HepG2 (cell line): ENCODE measurements around the gene TGM2.

Source experiments
- DDIT3 ChIP-seq: sonication (generic); formaldehyde crosslinking; IDR thresholded peaks from 2 replicates; pipeline ENCODE4 v1.4.0; 2020; ENCODE audit warnings: mild to moderate bottlenecking, missing genetic modification reagents
- EZH2 ChIP-seq: conservative IDR thresholded peaks from 2 replicates; pipeline ENCODE4 v1.6.1; 2012; ENCODE audit warnings: mild to moderate bottlenecking, low read depth, low read length, moderate library complexity
- KAT2B ChIP-seq: fragments of 150-350 bp; IDR thresholded peaks from 2 replicates; pipeline ENCODE4 v1.6.1; 2014; ENCODE audit warnings: low read depth, low read length, borderline replicate concordance
- KAT7 ChIP-seq: IDR thresholded peaks from 2 replicates; pipeline ENCODE4 v1.6.1; 2018; ENCODE audit warnings: borderline replicate concordance, missing compliant biosample characterization
- MLXIP ChIP-seq: sonication (generic); formaldehyde crosslinking; IDR thresholded peaks from 2 replicates; pipeline ENCODE4 v1.9.0; 2021; ENCODE audit warnings: missing genetic modification reagents, borderline replicate concordance
- MXI1 ChIP-seq: IDR thresholded peaks from 3 replicates; pipeline ENCODE4 v1.6.1; 2012; ENCODE audit warnings: low read depth, low read length, inconsistent platforms, borderline replicate concordance
- NR0B2 ChIP-seq: sonication (generic); formaldehyde crosslinking; IDR thresholded peaks from 2 replicates; pipeline ENCODE4 v1.4.0; 2020; ENCODE audit warnings: mild to moderate bottlenecking, missing genetic modification reagents
- ONECUT2 ChIP-seq: sonication (generic); formaldehyde crosslinking; IDR thresholded peaks from 2 replicates; pipeline ENCODE4 v1.4.0; 2020; ENCODE audit warnings: missing genetic modification reagents
- ZBTB40 ChIP-seq, 2 experiments: fragments of 450-650 bp in 1 of 2; sonication (generic) in 1 of 2; formaldehyde crosslinking in 1 of 2; IDR thresholded peaks; 2 replicates each; pipeline versions ENCODE4 v1.6.1 to v1.8.0; 2016 to 2022; ENCODE audit warnings: antibody characterized with exemption in 1 of 2, mild to moderate bottlenecking in 1 of 2, missing genetic modification reagents in 1 of 2
- ZNF12 ChIP-seq: sonication (generic); formaldehyde crosslinking; IDR thresholded peaks from 2 replicates; pipeline ENCODE4 v1.5.0; 2020; ENCODE audit warnings: missing genetic modification reagents
- ZNF232 ChIP-seq: sonication (generic); formaldehyde crosslinking; IDR thresholded peaks from 2 replicates; pipeline ENCODE4 v1.4.0; 2020; ENCODE audit warnings: missing genetic modification reagents, borderline replicate concordance
- ZNF264 ChIP-seq: sonication (generic); formaldehyde crosslinking; IDR thresholded peaks from 2 replicates; pipeline ENCODE4 v1.4.0; 2020; ENCODE audit warnings: missing genetic modification reagents
- ZNF503 ChIP-seq: sonication (generic); formaldehyde crosslinking; IDR thresholded peaks from 2 replicates; pipeline ENCODE4 v1.4.0; 2020; ENCODE audit warnings: missing genetic modification reagents
- ZNF619 ChIP-seq: sonication (generic); formaldehyde crosslinking; IDR thresholded peaks from 2 replicates; pipeline ENCODE4 v1.4.0; 2020; ENCODE audit warnings: mild to moderate bottlenecking, missing genetic modification reagents

- no peak for TF ChIP-seq MLXIP (CRISPR knock-in tag)
- TF ChIP-seq ZNF619 (CRISPR knock-in tag), result no peak
- TF ChIP-seq KAT2B, result no peak
- TF ChIP-seq EZH2, result no peak
- no peak for TF ChIP-seq ZNF503 (CRISPR knock-in tag)
- TF ChIP-seq ONECUT2, result no peak
- TF ChIP-seq ZBTB40 (IDR thresholded peaks at IDR 0.05), result no peak
- no peak for TF ChIP-seq ZBTB40 (CRISPR knock-in tag; IDR thresholded peaks at IDR 0.05)
- TF ChIP-seq ZNF232 (CRISPR knock-in tag), result no peak
- no peak for TF ChIP-seq ZNF264 (CRISPR knock-in tag)
- TF ChIP-seq KAT7, result no peak
- no peak for TF ChIP-seq DDIT3
- no peak for TF ChIP-seq MXI1
- TF ChIP-seq NR0B2 (CRISPR knock-in tag), result no peak
- TF ChIP-seq ZNF12 (CRISPR knock-in tag), result no peak
These were observed 83.5 kb downstream of the TGM2 start for GRCh38 chr20:38081575-38081974.
